Muscle of arm (tissue), 14 donors: ENCODE results near the gene TNFRSF6B. TPM values are rescaled to one million over a fixed set of nuclear protein-coding genes. Genes with fewer than 3 reads are reported as not detected.
"Not testable (repeated sequence)": the region's sequence is repeated elsewhere in the genome, so short reads cannot be mapped to it uniquely, and the experiment has no call there.

Source experiments
- DNase-seq: peaks from one replicate; pipeline ENCODE4 v3.0.0-alpha.2; 2013
- long read RNA-seq, 11 donors: transcript quantifications; one replicate each; lab custom pipeline, GENCODE V29; 2026
- polyA plus RNA-seq, 12 donors: library from polyadenylated mRNA; unstranded; fragments of 120-200 nt; gene quantifications; one replicate each; pipeline ENCODE4 v1.2.1, GENCODE V29; 2013; ENCODE audit not compliant: insufficient read length in 12 of 12

Gene TNFRSF6B, protein sequence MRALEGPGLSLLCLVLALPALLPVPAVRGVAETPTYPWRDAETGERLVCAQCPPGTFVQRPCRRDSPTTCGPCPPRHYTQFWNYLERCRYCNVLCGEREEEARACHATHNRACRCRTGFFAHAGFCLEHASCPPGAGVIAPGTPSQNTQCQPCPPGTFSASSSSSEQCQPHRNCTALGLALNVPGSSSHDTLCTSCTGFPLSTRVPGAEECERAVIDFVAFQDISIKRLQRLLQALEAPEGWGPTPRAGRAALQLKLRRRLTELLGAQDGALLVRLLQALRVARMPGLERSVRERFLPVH
- polyA plus RNA-seq = 1 to 10 TPM in 6 of 12 donors, under 1 TPM in 4, not detected in 2; 0.34 to 5.1 (median 1.3) TPM
- long read RNA-seq, donor 1 = 0 reads
- long read RNA-seq, donor 2 = 0 reads
- long read RNA-seq, donor 3 = 0 reads
- long read RNA-seq, donor 4 = 0 reads
- long read RNA-seq, donor 5 = 0 reads
- long read RNA-seq, donor 6 = 0 reads
- long read RNA-seq, donor 7 = 0 reads
- long read RNA-seq, donor 8 = 0 reads
- long read RNA-seq, donor 9 = 0 reads
- long read RNA-seq, donor 10 = 0 reads
- long read RNA-seq, donor 11 = 0 reads

GRCh38 chr20:63696628-63697356 lies at the start of gene TNFRSF6B:
Gene TNFRSF6B, plus strand, starts transcription at chr20:63696652. Its CDS starts 116 bp downstream, at chr20:63696768.
- no peak for DNase-seq

DNA sequence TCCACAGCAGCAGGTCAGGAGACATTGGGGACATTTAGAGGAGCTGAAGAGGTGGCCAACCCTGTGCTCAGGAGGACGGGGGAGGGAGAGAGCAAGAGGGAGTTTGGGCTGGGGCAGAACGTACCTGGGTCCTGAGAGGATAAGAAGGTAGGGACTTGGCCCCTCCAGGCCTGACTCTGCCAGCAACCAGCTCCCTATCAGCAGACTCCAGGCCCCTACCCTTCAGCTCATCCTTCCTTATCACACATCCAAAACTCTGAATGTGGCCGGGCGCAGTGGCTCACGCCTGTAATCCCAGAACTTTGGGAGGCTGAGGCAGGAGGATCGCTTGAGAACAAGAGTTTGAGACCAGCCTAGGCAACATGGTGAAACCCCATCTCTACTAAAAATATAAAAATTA lies 48.3 kb upstream of the TNFRSF6B start:
- DNase-seq = no peak

DNA sequence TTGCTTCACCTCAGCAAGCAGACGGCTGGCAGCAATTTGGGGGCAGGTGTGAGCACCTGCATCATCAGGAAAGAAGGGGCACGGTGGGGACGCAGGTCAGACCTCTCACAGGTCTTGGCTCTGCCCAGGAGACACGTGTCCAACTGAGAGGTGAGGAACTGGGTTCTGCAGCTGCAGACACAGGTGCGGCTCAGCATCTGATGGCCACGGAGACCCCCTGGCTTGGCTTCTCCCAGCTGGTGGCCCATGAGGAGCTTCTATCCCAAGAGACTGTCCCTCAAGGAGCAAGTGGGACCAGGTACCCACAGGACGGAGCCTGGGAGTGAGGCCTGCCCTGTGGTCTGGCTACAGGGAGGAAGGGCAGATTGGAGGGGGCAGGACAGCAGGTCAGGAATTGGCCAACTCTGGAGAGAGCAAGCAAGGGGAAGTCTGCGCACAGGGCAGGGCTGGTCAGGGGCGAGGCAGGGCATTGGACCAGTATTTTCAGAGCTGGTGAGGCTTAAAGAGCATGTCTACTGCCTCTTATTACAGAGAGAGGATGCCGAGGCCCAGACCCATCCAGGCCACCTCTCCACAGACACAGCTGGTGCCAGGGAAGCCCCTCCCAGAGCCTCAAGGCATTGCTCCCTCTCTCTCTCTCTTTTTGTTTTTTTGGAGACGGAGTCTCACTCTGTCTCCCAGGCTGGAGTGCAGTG lies 47.4 kb upstream of the TNFRSF6B start:
- DNase-seq = no peak

- DNase-seq = not testable (repeated sequence)
Observed at GRCh38 chr20:63650486-63650885, 46.0 kb upstream of the TNFRSF6B start.

DNA sequence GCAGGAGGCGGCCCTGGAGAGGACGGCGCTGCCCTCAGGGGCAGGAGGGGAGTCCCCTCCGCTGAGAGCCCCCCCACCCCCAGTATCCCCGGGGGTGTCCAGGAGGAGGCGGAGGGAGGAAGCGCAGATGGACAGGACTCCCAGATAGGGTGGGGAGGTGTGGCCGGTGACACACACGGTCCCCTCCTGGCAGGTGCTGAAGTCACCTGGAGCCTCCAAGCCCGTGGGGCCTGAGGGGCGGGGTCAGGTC lies 44.6 kb upstream of the TNFRSF6B start:
- DNase-seq = no peak

DNA sequence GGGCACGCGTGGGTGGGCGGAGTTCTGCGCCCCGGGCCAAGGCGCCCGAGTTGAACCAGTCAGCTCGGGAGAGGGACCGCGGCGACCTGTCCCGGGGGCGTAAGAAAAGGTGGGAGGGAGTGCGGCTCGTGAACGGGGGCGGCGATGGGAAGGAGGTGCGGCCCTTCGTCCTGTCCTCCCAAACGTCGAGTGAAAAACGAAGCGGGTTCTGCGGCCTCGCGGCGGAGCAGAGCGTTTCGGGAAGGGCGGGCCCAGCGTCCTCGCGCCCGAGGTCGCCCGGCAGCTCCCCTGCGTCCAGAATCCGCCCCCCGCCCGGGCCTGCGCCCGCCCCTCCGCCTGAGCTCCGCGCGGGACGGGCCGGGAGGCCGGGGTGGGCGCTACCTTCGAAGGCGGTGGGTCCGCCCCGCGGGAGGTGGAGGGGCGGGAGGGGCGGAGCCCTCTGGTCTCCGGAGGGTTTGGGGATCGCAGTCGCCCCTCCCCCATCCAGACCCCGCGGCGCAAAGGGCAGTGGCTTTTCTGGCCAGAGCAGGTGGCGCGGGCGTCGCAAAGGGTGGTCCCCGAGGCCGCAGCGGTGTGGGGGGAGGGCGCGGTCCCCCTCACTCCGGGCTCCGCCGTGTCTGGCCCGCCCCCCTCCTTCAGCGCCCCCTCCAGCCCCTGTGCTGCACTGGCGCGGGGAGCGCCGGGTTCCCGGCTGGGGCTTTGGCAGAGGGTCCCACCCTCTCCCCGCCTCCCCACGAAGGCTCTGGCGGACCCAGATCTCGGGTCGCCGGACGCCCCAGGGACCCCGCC lies 44.1 kb upstream of the TNFRSF6B start:
- no peak for DNase-seq

- DNase-seq = peak; percentile 89
Observed at GRCh38 chr20:63653041-63653973, 43.1 kb upstream of the TNFRSF6B start, which contains the start of gene STMN3. Gene STMN3, minus strand, starts transcription at chr20:63653424. Its CDS starts 79 bp downstream, at chr20:63653345.

GRCh38 chr20:63653974-63654668 lies 42.3 kb upstream of the TNFRSF6B start:
- DNase-seq = no peak

DNA sequence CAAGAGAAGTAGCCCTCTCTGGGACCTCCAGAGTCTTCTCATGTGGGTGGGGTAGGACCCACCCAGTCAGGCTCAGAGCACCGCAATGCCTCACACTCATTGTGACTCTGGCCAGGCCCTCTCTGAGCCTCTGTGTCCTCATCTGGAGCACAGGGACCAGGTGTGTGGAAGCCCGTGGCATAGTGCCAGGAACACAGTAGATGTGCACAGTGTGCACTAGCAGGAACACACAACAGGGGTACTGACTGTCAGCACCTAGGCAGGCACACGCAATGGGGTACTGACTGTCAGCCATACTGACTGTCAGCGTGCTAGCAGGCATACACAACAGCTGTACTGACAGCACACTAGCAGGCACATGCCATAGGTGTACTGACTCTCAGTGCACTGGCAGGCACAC lies 41.2 kb upstream of the TNFRSF6B start:
- no peak for DNase-seq

DNA sequence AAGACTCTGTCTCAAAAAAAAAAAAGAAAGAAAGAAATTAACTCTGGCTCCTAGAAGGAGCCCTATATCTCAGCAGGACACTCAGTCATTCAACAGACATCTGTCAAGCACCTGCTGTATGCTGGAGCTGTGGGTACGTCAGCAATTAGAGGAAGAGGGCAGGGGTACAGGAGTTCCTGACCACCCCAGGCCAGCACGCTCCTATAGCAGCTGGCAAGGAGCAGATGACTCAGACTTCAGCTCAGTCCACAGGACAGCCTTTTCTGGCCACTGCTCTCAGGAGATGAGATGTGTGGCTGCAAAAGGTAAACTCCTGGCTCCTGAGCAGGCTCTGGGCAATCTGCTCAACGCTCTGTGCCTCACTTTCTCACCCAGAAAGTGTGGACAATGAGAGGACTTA lies 40.0 kb upstream of the TNFRSF6B start:
- DNase-seq = no peak

GRCh38 chr20:63657260-63657936 lies 39.1 kb upstream of the TNFRSF6B start:
- no peak for DNase-seq

- DNase-seq = peak; percentile 96
Observed at GRCh38 chr20:63657937-63658748, 38.3 kb upstream of the TNFRSF6B start, which contains the start of gene RTEL1. Gene RTEL1, plus strand, starts transcription at chr20:63658312. Its CDS starts 1,091 bp downstream, at chr20:63659403.

DNA sequence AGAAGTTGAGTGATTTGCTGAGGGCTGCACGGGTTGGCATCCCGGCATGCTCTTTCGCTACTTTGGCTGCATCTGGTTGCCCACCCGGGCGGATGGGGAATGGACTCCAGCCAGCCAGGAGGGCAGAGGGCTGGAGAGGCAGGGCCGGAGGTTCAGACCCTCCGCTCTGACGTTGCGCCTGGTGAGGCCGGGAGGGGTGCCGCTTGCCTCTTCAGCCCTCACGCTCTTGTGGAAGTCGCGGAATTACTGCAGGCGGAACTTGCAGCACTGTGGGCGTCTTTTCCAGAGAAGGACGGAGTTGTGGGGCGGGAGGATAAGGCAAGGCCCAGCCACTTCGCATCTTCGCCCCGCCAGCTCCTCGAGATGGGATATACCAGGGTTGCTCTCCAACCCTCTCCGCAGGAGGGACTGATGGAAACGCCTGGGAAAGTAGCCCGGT lies 37.7 kb upstream of the TNFRSF6B start:
- no peak for DNase-seq

DNA sequence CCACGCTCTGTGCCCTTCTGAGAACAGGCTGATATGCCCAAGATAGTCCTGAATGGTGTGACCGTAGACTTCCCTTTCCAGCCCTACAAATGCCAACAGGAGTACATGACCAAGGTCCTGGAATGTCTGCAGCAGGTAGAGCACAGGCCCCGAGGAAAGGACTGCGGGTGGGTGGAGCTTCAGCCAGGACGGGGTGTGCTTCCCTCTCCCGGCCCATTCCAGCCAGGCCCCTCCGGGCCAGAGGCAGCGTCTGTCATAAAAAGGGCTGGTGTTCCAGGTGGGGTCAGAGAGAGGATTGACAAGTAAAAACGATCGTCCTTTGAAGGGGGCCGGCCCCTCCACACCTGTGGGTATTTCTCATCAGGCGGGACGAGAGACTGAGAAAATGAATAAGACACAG lies 37.1 kb upstream of the TNFRSF6B start:
- no peak for DNase-seq

DNA sequence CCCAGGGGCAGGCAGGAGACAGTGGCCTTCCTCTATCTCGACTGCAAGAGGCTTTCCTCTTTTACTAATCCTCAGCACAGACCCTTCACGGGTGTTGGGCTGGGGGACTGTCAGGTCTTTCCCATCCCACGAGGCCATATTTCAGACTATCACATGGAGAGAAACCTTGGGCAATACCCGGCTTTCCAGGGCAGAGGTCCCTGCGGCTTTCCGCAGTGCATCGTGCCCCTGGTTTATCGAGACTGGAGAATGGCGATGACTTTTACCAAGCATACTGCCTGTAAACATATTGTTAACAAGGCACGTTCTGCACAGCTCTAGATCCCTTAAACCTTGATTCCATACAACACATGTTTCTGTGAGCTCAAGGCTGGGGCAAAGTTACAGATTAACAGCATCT lies 36.3 kb upstream of the TNFRSF6B start:
- DNase-seq = not testable (repeated sequence)

DNA sequence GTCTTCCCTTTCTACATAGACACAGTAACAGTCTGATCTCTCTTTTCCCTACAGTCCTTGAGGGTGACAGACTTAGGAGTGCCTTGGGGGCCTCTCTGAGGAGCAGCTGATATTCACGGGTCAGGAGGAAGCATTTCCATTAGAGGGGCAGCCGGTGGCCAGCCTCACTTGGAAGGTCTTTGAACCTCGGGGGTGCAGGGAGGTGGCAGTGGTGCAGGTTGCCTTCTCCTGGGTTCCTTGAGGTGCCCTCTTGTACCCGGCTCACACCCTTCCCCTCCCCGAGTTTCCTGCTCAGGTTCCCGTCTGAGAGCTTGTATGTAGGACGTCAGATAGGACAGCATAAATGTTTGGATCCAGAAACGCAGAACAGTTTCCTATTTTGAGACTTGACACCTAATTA lies 35.8 kb upstream of the TNFRSF6B start:
- DNase-seq = no peak

GRCh38 chr20:63661108-63661507 lies 35.3 kb upstream of the TNFRSF6B start:
- no peak for DNase-seq
